K562 (cell line): Measurements from ENCODE around the gene MBOAT2. TPM values are rescaled to one million over a fixed set of nuclear protein-coding genes. Genes with fewer than 3 reads are reported as not detected.

Experiments
- AFF1 ChIP-seq, 2 experiments: fragments of 450-650 bp; IDR thresholded peaks; 2 replicates each; pipeline ENCODE4 v1.6.1; 2018; ENCODE audit warnings: mild to moderate bottlenecking in 2 of 2, low read depth in 1 of 2; ENCODE audit not compliant: partially characterized antibody in 2 of 2
- CREB3 ChIP-seq: fragments of 450-650 bp; conservative IDR thresholded peaks from 2 replicates; pipeline ENCODE4 v1.6.1; 2016; ENCODE audit warnings: missing genetic modification characterization, low read depth, mild to moderate bottlenecking, missing compliant biosample characterization, moderate library complexity
- CREB3L1 ChIP-seq: fragments of 450-650 bp; IDR thresholded peaks from 2 replicates; pipeline ENCODE4 v1.6.1; 2014; ENCODE audit warnings: low read depth, mild to moderate bottlenecking, moderate library complexity, borderline replicate concordance
- HMGN3 ChIP-seq: IDR thresholded peaks from 2 replicates; pipeline ENCODE4 v1.6.1; 2011; ENCODE audit warnings: borderline replicate concordance, low read depth, mild to moderate bottlenecking, mixed read lengths, low read length; ENCODE audit not compliant: insufficient read length; ENCODE audit errors: extremely low read depth
- KAT7 ChIP-seq: sonication (generic); formaldehyde crosslinking; IDR thresholded peaks from 2 replicates; pipeline ENCODE4 v1.8.0; 2022; ENCODE audit warnings: missing genetic modification reagents, mild to moderate bottlenecking, borderline replicate concordance
- MAZ ChIP-seq, 2 experiments: fragments of 450-650 bp in 1 of 2; sonication (generic) in 1 of 2; formaldehyde crosslinking; IDR thresholded peaks in 1 of 2; conservative IDR thresholded peaks in 1 of 2; 2 replicates each; pipeline versions ENCODE4 v1.4.0 to v1.5.0; 2020; ENCODE audit warnings: mild to moderate bottlenecking in 1 of 2, missing genetic modification reagents in 1 of 2
- PHF8 ChIP-seq: fragments of 200-600 bp; sonication (generic); IDR thresholded peaks from 2 replicates; pipeline ENCODE4 v1.6.1; 2012; ENCODE audit warnings: mixed run types, mild to moderate bottlenecking, inconsistent platforms, low read length, moderate library complexity, borderline replicate concordance
- RBM34 ChIP-seq: fragments of 200-400 bp; formaldehyde crosslinking; IDR thresholded peaks from 2 replicates; pipeline ENCODE4 v1.6.1; 2018; ENCODE audit warnings: low read length, borderline replicate concordance; ENCODE audit not compliant: insufficient read depth
- RFX5 ChIP-seq: IDR thresholded peaks from 2 replicates; pipeline ENCODE4 v1.6.1; 2011; ENCODE audit warnings: low read depth, mild to moderate bottlenecking, improper control_type of control experiment, low read length
- SMC3 ChIP-seq: conservative IDR thresholded peaks from 2 replicates; pipeline ENCODE4 v1.6.1; 2011; ENCODE audit warnings: low read depth, low read length, improper control_type of control experiment; ENCODE audit not compliant: insufficient read depth
- TEAD2 ChIP-seq: fragments of 450-650 bp; IDR thresholded peaks from 2 replicates; pipeline ENCODE4 v1.6.1; 2016; ENCODE audit warnings: missing genetic modification characterization, control low read depth, missing compliant biosample characterization
- VEZF1 ChIP-seq: fragments of 200-800 bp; sonication (Bioruptor generic); IDR thresholded peaks from 2 replicates; pipeline ENCODE4 v1.6.1; 2017; ENCODE audit warnings: missing genetic modification characterization, missing compliant biosample characterization
- ZFPM2 ChIP-seq: fragments of 250-450 bp; sonication (Bioruptor Pico); IDR thresholded peaks from 2 replicates; pipeline ENCODE4 v1.5.1; 2022; ENCODE audit warnings: mild to moderate bottlenecking
- ZNF398 ChIP-seq: fragments of 250-450 bp; sonication (Bioruptor Pico); IDR thresholded peaks from 2 replicates; pipeline ENCODE4 v1.8.0; 2021; ENCODE audit warnings: moderate library complexity, mild to moderate bottlenecking, inconsistent platforms
- polyA plus RNA-seq, 8 experiments: library from polyadenylated mRNA; depleted of rRNA in 4 of 8; stranded (reverse) in 5 of 8; unstranded in 3 of 8; fragments of >200 nt; fragmentation: Nextera tagmentation in 2 of 8; fragmentation: Illumina TruSeq in 1 of 8; extraction: Ambion mirVana in 2 of 8; extraction: Trizol in 1 of 8; gene quantifications; 2 replicates each; pipeline versions ENCODE4 v1.2.1 to v1.2.3, GENCODE V29; 2011 to 2014; ENCODE audit warnings: inconsistent platforms in 1 of 8, missing spikeins in 1 of 8
- total RNA-seq, 7 experiments: library from RNA; depleted of rRNA in 6 of 7; stranded (reverse); fragments of >200 nt in 6 of 7; fragmentation: Illumina TruSeq in 2 of 7; extraction: Trizol in 2 of 7; gene quantifications; 2 replicates each; pipeline versions ENCODE4 v1.2.1 to v1.2.3, GENCODE V29; 2011 to 2021; ENCODE audit warnings: low replicate concordance in 1 of 7

The MBOAT2 gene
- total and polyA plus RNA-seq, 9 of the 15 experiments (the other 6 are each of a cell fraction or from before 2014, with no cell fraction given), result 8.4 to 122 (median 27.6) TPM

- TF ChIP-seq RBM34 (no peak), VEZF1 (CRISPR knock-in tag) (no peak; the same call in 1 of the 2 replicates), AFF1 (IDR thresholded peaks at IDR 0.05; ENCODE audit: low read depth in 1 of 2, partially characterized antibody in 2 of 2) (no peak), KAT7 (CRISPR knock-in tag) (no peak), MAZ (CRISPR knock-in tag; conservative IDR thresholded peaks at IDR 0.05 in 1 of 2, IDR thresholded peaks at IDR 0.05 in 1 of 2) (no peak), ZFPM2 (CRISPR knock-in tag) (no peak), TEAD2 (tag) (no peak), CREB3L1 (no peak), HMGN3 (no peak), ZNF398 (no peak), SMC3 (0 out of 2 replicates have a peak, but pooled peaks have one; percentile 16), CREB3 (tag) (no peak), RFX5 (no peak), PHF8 (no peak)
Observed at GRCh38 chr2:8803658-8804379, 199.7 kb downstream of the MBOAT2 start (continued).
